GM19351 (cell line): Measurements from ENCODE around the gene FBN3.

Experiments used
- ATAC-seq: cut with Tn5 transposase; IDR thresholded peaks from one replicate; pipeline ENCODE4 v1.9.1; 2021; ENCODE audit warnings: mild to moderate bottlenecking, moderate library complexity; ENCODE audit not compliant: unreplicated experiment

The FBN3 gene

GRCh38 chr19:8094336-8094735, 55.1 kb downstream of the FBN3 start:
- ATAC-seq = no peak

GRCh38 chr19:8093740-8094139, 55.7 kb downstream of the FBN3 start:
- ATAC-seq = no peak

- no peak for ATAC-seq
Observed at GRCh38 chr19:8090950-8091349, 58.4 kb downstream of the FBN3 start.

GRCh38 chr19:8089664-8090601, 59.5 kb downstream of the FBN3 start:
- no peak for ATAC-seq

GRCh38 chr19:8088752-8089663, 60.4 kb downstream of the FBN3 start:
- no peak for ATAC-seq

GRCh38 chr19:8087876-8088275, 61.5 kb downstream of the FBN3 start:
- no peak for ATAC-seq

GRCh38 chr19:8086849-8087248, 62.5 kb downstream of the FBN3 start:
- ATAC-seq = no peak

- ATAC-seq = no peak
Observed at GRCh38 chr19:8085598-8086408, 63.6 kb downstream of the FBN3 start.

- ATAC-seq = no peak
Observed at GRCh38 chr19:8084152-8084551, 65.2 kb downstream of the FBN3 start.

- no peak for ATAC-seq
Observed at GRCh38 chr19:8083141-8083540, 66.3 kb downstream of the FBN3 start.

GRCh38 chr19:8081569-8082550, 67.5 kb downstream of the FBN3 start:
- ATAC-seq = no peak

- no peak for ATAC-seq
Observed at GRCh38 chr19:8080832-8081231, 68.6 kb downstream of the FBN3 start.

- no peak for ATAC-seq
Observed at GRCh38 chr19:8079988-8080387, 69.4 kb downstream of the FBN3 start.

GRCh38 chr19:8075158-8076074, 74.0 kb downstream of the FBN3 start:
- no peak for ATAC-seq

GRCh38 chr19:8074501-8074900, 74.9 kb downstream of the FBN3 start:
- ATAC-seq = no peak

- no peak for ATAC-seq
Observed at GRCh38 chr19:8071912-8072311, 77.5 kb downstream of the FBN3 start.

- ATAC-seq = no peak
Observed at GRCh38 chr19:8069096-8069973, 80.1 kb downstream of the FBN3 start.

- no peak for ATAC-seq
Observed at GRCh38 chr19:8065875-8066261, 83.5 kb downstream of the FBN3 start.
